Measurements from ENCODE around the gene KSR2.

Gene KSR2

DNA sequence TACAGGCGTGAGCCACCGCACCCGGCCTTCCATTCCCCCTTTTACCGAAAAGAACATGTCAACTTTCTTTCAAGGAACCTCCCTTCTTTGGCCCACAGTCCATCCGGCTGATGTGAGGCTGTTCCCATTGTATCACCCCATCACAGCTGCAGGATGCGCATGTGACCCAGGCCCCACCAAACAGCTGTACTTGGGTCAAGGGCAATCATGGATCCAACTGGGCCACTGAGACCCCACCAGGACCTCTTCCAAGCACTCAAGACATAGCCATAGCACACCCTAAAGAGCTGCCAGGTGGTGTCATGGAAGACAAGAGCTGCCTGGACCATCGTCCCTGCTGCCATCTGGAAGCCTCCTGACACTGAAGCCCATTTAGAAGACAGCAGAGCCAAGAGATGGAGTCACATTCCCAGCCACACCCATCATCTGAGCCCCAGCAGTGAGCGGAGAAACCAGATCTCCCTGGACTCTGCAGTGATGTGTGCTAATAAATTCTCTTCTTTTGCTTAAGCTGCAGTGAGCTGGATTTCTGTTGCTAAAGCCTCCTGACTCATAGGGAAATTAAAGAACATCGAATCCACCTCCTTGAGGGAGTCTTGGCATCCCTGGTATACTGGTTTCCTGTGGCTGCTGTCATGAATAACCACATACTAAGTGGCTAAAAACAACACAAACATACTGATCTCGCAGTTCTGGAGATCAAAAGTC, 105.6 kb downstream of the KSR2 start:
- TF ChIP-seq GATA2 (IDR thresholded peaks at IDR 0.05; ENCODE audit: low read depth, low read length): no peak
- no peak for TF ChIP-seq GATA3 (IDR thresholded peaks at IDR 0.05; ENCODE audit: low read depth, low read length)

DNA sequence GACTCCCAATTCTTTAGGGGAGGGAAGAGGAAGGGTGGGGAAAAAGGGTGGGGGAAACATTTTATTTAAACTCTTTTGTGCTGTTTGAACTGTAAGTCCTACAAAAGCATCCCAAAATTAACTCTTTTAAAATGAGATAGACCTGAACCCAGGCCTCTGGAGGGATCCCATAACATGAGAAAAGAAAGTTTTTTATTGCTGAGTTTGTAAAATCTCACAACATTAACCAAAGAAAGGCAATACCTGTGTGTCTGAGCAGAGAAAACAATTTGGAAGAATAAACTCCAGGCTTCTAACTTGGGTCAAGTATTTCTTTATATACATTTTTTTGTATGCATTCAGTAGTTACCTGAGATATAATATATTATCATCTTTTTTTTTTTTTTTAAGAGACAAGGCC, 107.1 kb downstream of the KSR2 start:
- TF ChIP-seq GATA3 (IDR thresholded peaks at IDR 0.05; ENCODE audit: low read depth, low read length) (no peak), GATA2 (IDR thresholded peaks at IDR 0.05; ENCODE audit: low read depth, low read length) (no peak)

DNA sequence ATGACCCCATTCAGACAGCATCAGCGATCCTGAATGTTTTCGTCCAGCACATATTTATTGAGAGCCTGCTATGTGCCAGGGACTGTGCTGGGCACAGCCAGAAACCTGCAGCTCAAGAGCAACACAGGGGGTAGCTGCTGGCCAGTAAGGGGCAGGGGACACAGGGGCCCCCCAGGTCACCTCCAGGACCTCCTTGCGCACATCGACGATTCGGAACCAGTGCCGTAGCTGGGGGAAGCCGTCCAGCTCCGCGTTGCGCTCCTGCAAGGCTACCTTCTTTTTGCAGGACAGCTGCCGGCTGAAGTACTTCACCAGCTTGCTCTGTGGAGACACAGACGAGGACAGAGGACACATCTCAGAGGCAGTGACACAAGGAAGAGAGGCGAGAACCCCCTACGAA, 108.7 kb downstream of the KSR2 start:
- no peak for TF ChIP-seq GATA3 (IDR thresholded peaks at IDR 0.05; ENCODE audit: low read depth, low read length)
- no peak for TF ChIP-seq GATA2 (IDR thresholded peaks at IDR 0.05; ENCODE audit: low read depth, low read length)

DNA sequence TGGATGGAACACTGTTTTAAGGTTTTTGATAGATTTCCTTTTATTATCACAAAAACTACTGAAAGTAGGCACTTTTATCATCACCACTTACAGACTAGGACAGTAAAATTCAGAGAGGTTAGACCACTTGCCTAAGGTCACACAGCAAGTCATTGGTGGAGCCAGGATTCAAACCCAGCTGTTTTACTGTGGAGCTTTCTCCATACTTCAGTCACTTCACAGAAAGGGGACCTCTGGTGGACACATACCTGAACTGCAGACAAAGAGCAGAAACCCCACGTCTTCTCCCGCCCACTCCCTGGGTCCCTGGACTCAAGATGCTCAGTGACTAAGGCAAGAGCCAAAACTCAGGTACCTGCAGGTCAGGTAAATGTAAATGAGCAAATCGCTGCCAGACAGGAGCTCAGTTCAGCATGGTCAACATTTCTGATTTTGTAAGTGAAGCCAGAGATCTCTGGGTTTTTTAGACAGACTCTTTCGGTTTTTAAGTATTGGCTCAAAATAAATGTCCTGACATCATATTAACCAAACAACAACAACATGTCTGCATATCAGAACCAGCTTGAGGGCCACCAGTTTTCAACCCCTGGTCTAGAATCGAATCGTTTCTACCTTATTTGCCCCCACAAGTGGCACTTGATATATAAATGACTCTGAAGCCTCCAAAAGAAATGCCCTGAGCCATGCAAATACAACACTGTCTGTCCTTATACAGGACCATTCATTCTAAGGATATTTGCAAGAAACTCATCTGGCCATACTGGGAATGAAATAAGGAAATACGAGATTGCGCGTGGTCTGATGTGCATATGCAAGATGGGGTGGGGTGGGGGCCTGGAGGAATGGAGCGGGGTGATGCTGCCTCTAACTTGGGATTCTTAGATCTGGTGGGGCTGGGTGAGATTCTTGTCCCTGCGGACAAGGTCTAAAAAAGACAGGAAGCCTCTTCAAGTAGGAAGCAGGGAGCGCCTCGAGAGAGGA, 110.9 kb downstream of the KSR2 start:
- TF ChIP-seq GATA2 (IDR thresholded peaks at IDR 0.05; ENCODE audit: low read depth, low read length): no peak
- no peak for TF ChIP-seq GATA3 (IDR thresholded peaks at IDR 0.05; ENCODE audit: low read depth, low read length)

DNA sequence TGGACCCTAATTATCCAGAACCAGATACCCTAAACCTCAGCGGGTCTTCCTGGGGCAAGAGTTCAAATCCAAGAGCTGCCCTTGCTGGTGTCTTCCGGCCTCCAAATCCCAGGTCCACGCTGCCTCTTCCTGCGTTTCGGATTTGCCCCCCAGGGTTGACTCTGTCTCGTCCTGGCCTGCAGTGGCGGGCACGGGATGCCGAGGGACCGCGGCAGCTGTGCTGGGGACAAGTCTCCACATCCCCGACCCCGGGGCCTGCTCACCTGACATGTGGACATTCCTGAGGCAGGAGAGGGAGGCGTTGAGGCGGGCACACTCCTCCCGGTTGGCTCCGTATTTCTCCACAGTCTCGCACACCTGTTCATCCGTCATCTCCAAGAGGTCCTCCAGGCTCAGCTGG, 113.6 kb downstream of the KSR2 start:
- TF ChIP-seq GATA3 (IDR thresholded peaks at IDR 0.05; ENCODE audit: low read depth, low read length): no peak
- no peak for TF ChIP-seq GATA2 (IDR thresholded peaks at IDR 0.05; ENCODE audit: low read depth, low read length)

DNA sequence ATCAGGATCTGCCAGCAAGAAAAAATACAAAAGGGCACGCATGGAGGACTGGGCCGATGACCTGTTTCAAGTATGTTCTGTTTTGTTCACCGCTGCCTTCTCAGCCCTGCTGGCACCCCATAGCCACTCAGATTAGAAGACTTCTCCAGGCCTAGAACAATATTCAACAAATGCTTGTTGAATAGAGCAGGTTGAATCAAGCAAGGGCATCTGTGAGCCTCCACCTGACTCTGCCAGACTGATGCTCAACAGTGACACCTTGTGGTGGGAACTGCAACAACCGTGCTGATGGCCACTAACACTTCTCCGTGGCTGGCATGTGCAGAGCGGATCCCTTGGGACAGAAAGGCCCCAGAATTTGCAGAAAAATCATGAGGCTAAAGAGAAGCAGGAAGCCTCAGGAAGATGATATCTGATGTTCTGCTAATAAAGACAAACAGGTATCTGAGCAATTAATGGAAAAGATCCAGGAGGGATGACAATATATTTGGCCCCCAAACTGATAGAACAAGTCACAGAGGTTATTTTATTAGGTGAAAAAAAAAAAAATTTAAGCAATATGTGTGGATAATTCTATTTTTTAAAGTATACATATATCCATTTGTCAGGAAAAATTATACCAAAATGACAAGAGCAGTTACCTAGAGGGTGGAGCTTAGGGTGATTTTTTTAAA, 114.3 kb downstream of the KSR2 start:
- TF ChIP-seq GATA3 (IDR thresholded peaks at IDR 0.05; ENCODE audit: low read depth, low read length) (no peak), GATA2 (IDR thresholded peaks at IDR 0.05; ENCODE audit: low read depth, low read length) (no peak)

DNA sequence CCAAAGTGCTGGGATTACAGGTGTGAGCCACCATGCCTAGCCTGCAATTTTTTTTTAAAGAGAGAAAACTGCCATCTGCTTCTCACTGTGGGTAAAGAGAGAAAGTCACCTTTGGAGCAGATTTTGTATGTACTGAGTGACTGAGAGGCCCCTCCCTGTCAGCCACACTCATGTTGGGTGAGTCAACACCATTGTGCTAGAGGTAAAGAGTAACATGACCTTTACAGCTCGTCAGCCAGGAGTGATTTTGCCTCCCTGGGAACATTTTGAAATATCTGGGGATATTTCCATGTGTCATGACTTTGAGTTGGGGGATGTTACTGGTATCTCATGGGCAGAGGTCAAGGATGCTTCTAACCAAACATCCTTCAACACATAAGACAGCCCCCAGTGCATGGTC, 115.2 kb downstream of the KSR2 start:
- TF ChIP-seq GATA2 (IDR thresholded peaks at IDR 0.05; ENCODE audit: low read depth, low read length) (no peak), GATA3 (IDR thresholded peaks at IDR 0.05; ENCODE audit: low read depth, low read length) (no peak)

DNA sequence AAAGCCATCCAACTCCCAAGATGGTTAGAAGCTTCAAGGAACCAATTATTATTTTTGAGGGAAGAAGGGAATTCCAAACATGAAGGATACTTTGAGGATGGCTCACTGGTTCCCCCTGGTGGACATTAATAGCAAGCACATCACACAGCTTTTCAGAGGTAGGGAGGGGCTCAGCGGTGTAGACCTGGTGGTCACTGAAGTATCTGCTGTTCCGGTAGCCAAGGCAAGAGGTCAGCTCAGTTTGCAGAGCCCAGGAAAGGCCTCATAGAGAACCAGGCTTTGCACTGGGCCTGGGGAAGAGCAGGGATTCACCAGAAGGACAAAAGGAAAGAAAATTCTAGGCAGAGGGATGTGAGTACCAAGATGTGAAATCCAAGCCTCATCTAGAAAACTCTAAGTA, 118.7 kb downstream of the KSR2 start:
- TF ChIP-seq GATA3 (IDR thresholded peaks at IDR 0.05; ENCODE audit: low read depth, low read length) (no peak), GATA2 (IDR thresholded peaks at IDR 0.05; ENCODE audit: low read depth, low read length) (no peak)

DNA sequence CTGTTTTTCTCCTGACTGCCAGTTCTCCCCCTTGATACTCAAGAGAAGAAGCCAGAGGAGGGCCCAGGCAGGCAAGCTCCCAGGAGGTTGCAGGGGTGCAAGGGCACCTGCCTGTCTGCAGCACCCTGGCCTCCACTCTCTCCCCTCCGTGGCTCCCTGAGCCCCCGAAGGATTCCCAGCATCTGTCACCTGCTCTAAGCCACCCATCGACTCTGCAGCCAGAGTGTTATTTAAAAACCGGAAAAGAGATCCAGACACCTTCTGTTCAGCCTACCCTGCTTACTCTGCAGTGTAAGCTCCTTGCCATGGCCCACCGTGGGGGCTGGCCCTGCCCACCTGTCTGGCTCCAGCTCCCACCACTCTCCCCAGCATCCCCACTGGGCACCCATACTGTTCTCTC, 121.4 kb downstream of the KSR2 start:
- TF ChIP-seq GATA3 (IDR thresholded peaks at IDR 0.05; ENCODE audit: low read depth, low read length): no peak
- no peak for TF ChIP-seq GATA2 (IDR thresholded peaks at IDR 0.05; ENCODE audit: low read depth, low read length)

DNA sequence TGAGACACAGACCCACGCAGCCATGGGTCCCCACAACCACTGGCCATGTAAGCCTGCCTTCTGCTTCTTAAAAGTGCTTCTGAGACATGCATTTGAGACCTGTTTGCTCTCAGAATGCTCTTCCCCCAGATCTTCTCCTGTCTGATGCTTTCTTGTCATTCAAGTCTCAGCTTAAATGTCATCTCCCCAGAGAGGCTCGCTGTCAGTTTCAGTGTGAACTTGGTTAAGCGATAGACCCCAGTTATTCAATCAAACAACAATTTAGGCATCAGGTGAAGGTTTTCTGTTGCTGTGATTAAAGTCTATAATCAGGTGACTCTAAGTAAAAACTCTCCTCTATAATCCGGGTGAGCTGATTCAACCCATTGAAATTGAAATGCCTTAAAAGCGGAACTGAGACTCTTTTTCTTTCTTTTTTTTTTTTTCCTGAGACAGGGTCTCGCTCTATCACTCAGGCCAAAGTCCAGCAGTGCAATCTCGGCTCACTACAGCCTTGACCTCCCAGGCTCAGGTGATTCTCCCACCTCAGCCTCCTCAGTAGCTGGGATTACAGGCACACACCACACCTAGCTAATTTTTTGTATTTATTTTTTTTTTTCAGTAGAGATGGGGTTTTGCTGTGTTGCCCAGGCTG, 123.4 kb downstream of the KSR2 start:
- no peak for TF ChIP-seq GATA2 (IDR thresholded peaks at IDR 0.05; ENCODE audit: low read depth, low read length)
- no peak for TF ChIP-seq GATA3 (IDR thresholded peaks at IDR 0.05; ENCODE audit: low read depth, low read length)

DNA sequence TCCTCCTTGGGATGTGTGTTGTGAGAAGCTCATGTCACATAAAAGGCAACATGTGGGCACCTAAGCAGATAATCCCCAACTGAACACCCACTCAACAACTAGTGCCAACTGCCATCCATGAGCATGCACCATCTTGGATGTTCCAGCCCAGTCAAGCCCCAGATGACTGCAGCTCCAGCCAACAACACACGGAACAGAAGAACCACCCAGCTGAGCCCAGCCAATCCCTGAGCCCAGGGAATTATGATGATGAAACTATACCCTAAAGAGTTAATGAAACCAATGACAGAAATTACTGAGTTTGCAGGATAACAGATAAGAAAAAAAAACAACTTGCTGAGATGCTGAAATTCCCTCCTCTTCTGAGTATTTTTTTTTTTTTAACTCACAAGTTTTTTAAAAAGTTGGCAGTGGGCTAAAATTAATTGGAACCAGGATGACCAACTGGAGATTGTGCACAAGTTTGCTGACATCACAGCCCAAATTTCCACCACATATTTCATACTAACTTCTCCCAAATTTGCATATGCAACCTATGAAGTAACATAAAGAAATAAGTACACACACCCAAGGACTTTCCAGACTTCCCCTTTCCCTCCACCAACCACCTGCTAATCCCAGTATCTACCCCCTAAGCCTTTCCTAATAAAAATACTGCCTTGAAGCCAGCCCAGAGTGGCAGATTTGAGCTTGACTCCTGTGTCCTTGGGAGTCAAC, 124.5 kb downstream of the KSR2 start:
- TF ChIP-seq GATA3 (IDR thresholded peaks at IDR 0.05; ENCODE audit: low read depth, low read length) (no peak), GATA2 (IDR thresholded peaks at IDR 0.05; ENCODE audit: low read depth, low read length) (no peak)

DNA sequence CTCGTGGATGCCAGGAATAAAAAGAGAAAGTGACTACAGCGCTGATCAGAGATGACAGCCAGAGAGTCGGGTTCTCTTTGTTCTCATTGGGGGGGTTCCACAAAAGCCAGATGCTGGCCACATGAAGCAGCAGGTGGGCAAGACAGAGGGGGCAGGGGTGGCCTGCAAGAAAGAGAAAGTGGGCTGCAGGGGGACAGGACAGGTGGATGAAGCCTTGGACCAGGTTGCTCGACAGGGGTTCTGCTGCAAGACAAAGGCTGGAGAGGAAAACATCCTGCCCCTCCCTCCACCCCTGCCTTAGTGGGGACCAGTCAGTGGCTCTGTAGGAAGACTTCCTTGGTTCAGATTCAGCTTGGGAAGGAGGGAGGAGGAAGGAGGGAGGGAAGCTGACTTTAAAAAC, 126.2 kb downstream of the KSR2 start:
- no peak for TF ChIP-seq GATA2 (IDR thresholded peaks at IDR 0.05; ENCODE audit: low read depth, low read length)
- no peak for TF ChIP-seq GATA3 (IDR thresholded peaks at IDR 0.05; ENCODE audit: low read depth, low read length)

DNA sequence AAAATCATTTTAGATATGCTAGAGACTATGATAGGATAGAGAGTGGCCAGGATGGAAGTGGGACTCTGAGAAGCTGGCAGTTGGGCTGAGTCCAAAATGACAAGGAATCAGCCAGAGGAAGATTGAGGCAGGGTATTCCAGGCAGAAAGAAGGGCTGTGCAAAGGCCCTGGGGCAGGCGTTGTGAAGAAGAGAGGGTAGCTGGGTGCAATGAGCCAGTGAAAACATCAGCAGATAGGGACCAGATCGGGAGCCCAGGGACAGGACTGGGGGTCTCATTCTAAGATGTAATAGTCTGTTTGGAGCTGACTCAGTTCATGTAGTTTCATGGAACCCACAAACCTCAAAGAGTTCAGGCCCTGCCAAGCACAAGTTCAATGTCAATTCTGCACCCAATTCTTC, 126.6 kb downstream of the KSR2 start:
- TF ChIP-seq GATA2 (IDR thresholded peaks at IDR 0.05; ENCODE audit: low read depth, low read length): no peak
- TF ChIP-seq GATA3 (IDR thresholded peaks at IDR 0.05; ENCODE audit: low read depth, low read length): no peak
